Tibial nerve (tissue), 4 donors: ENCODE data around the gene RASGRF1. TPM values are rescaled to one million over a fixed set of nuclear protein-coding genes. Genes with fewer than 3 reads are reported as not detected.
A peak's percentile ranks its signal among the peaks of the same experiment; 100 is the strongest.

Source experiments
- DNase-seq, 2 donors: peaks; one replicate each; pipeline ENCODE4 v3.0.0-alpha.2; 2019; ENCODE audit warnings: low spot score in 2 of 2
- H3K27ac ChIP-seq, 4 donors: fragments of 200-600 bp; sonication (generic) in 3 of 4; one replicate each; pipeline ENCODE4 v1.5.1; 2017 to 2019; ENCODE audit warnings: mild to moderate bottlenecking in 1 of 4
- H3K27me3 ChIP-seq, 2 donors: fragments of 200-600 bp; sonication (generic) in 1 of 2; one replicate each; pipeline versions ENCODE4 v1.5.1 to v1.6.0; 2017 to 2019
- H3K36me3 ChIP-seq, 3 donors: fragments of 200-600 bp; sonication (generic); one replicate each; pipeline ENCODE4 v1.5.1; 2018 to 2019
- H3K4me1 ChIP-seq, 4 donors: fragments of 200-600 bp; sonication (generic) in 3 of 4; one replicate each; pipeline ENCODE4 v1.5.1; 2017 to 2019
- H3K4me3 ChIP-seq, 4 donors: fragments of 200-600 bp; sonication (generic) in 3 of 4; one replicate each; pipeline ENCODE4 v1.5.1; 2017 to 2019; ENCODE audit warnings: mild to moderate bottlenecking in 1 of 4, moderate library complexity in 1 of 4
- H3K9me3 ChIP-seq, 4 donors: fragments of 200-600 bp; sonication (generic) in 3 of 4; one replicate each; pipeline ENCODE4 v1.5.1; 2017 to 2019
- EP300 ChIP-seq, 2 donors: sonication (generic); formaldehyde crosslinking; IDR thresholded peaks; one replicate each; pipeline ENCODE4 v1.6.1; 2017; ENCODE audit warnings: antibody characterized with exemption in 2 of 2, mild to moderate bottlenecking in 1 of 2
- POLR2A ChIP-seq, 2 donors: fragments of 450-650 bp; IDR thresholded peaks; one replicate each; pipeline ENCODE4 v1.6.1; 2017; ENCODE audit warnings: antibody characterized with exemption in 2 of 2, mild to moderate bottlenecking in 2 of 2, moderate library complexity in 2 of 2
- WGBS, 2 donors: methylation state at CpG; one replicate each; pipeline ENCODE4 v1.1.5; 2018; 5-methylcytosine and 5-hydroxymethylcytosine counted together
- total RNA-seq, 4 donors: library from RNA; depleted of rRNA; stranded (reverse); fragments of >200 nt; gene quantifications; one replicate each; pipeline ENCODE4 v1.1.0, GENCODE V29; 2016
- TF ChIP-seq, protein P1 (sequence below), 5 experiments: fragments of 200-600 bp in 3 of 5; fragments of 450-650 bp in 2 of 5; sonication (generic) in 3 of 5; IDR thresholded peaks; one replicate each; pipeline ENCODE4 v1.5.1; 2016 to 2019; ENCODE audit warnings: antibody characterized with exemption in 5 of 5, mild to moderate bottlenecking in 3 of 5, moderate library complexity in 2 of 5

Gene RASGRF1
- total RNA-seq, 4 donors from 2014 or later: 0.30 to 0.98 (median 0.65) TPM

DNA sequence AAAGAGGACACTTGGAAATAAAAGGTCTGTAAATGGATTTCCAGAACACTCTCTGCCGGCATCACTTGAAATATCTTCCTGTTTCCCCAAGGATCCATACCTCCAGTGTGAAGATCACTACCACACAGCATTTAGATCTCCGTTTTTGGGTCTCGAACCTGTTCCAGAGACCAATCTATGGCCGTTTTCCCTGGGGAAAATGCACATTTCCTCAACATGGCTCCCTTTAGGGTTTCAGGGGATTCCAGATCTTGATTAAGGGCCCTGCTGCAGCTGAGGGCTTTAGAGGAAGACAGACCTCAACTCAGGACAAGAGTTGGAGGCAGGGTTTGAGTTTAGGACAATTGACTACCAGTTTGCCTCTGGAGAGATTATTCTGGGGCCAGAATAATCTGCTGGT is 147.8 kb downstream of the RASGRF1 start:
- Histone ChIP-seq H3K4me1 (peaks cover 0 to 31% (median 8%) of the 10 kb centered on the region in 4 donors), H3K27ac (peak overlapping the region in 3 of 4 donors; percentile 72 to 88 (median 84)), H3K4me3 (peak overlapping the region in 1 of 4 donors; percentile 67), H3K27me3 (peaks cover 0 to 4% of the 10 kb centered on the region in 2 donors), H3K36me3 (no peaks in the 10 kb centered on the region), H3K9me3 (no peaks in the 10 kb centered on the region)
- WGBS, 2 donors: 86 to 94% methylated on average over 4 of the region's 4 CpGs
- TF ChIP-seq EP300 (IDR thresholded peaks at IDR 0.05) (no peak), POLR2A (IDR thresholded peaks at IDR 0.05) (no peak)
- TF ChIP-seq, protein P1, sequence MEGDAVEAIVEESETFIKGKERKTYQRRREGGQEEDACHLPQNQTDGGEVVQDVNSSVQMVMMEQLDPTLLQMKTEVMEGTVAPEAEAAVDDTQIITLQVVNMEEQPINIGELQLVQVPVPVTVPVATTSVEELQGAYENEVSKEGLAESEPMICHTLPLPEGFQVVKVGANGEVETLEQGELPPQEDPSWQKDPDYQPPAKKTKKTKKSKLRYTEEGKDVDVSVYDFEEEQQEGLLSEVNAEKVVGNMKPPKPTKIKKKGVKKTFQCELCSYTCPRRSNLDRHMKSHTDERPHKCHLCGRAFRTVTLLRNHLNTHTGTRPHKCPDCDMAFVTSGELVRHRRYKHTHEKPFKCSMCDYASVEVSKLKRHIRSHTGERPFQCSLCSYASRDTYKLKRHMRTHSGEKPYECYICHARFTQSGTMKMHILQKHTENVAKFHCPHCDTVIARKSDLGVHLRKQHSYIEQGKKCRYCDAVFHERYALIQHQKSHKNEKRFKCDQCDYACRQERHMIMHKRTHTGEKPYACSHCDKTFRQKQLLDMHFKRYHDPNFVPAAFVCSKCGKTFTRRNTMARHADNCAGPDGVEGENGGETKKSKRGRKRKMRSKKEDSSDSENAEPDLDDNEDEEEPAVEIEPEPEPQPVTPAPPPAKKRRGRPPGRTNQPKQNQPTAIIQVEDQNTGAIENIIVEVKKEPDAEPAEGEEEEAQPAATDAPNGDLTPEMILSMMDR (IDR thresholded peaks at IDR 0.05): no peak
- no peak for DNase-seq

DNA sequence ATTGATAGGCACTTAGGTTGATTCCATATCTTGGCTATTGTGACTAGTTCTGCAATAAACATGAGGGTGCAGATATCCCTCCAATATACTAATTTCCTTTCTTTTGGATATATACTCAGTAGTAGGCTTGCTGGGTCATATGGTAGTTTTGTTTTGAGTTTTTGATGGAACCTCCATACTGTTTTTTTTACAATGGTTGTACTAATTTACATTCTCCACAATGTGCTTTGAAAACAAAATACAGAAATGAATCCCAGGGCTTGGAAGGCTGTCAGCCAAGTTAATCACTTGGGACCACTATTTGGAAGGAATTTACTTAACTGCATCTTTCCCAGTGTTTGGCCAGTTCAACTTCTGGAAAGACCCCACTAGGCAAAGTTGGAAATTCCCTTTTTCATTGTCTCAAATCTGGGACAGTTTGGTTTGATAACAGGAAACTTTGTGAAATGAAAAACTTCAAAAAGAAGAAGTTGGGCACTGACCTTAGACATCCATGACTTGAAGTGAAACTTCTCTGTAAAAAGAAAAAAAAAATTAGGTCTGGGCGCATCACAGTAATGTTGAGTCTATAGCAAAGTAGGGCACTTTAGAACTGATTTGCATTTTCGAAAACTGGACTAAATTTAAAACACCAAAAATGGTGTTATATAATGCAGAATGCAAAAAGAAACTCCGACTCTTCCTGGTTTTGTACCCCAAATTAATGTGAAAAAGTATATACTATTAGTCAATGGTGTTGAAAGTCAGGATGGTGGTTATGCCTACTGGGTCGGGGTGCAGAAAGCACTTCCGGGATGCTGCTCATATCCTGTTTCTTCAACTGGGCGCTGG is 151.7 kb downstream of the RASGRF1 start:
- WGBS, 2 donors: 69 to 72% methylated on average over 6 of the region's 6 CpGs
- TF ChIP-seq POLR2A (IDR thresholded peaks at IDR 0.05) (no peak), EP300 (IDR thresholded peaks at IDR 0.05) (no peak)
- TF ChIP-seq, protein P1 (IDR thresholded peaks at IDR 0.05): no peak
- peak overlapping the region in 3 of 4 donors; percentile 71 to 80 (median 75) for H3K27ac ChIP-seq
- peaks cover 0 to 53% (median 26%) of the 10 kb centered on the region in 4 donors for H3K4me1 ChIP-seq
- H3K9me3 ChIP-seq: no peaks in the 10 kb centered on the region
- H3K27me3 ChIP-seq: peaks cover 0 to 1% of the 10 kb centered on the region in 2 donors
- no peak for DNase-seq
- H3K36me3 ChIP-seq: peaks cover 0 to 10% (median 5%) of the 10 kb centered on the region in 3 donors
- no peak overlapping the region for H3K4me3 ChIP-seq

DNA sequence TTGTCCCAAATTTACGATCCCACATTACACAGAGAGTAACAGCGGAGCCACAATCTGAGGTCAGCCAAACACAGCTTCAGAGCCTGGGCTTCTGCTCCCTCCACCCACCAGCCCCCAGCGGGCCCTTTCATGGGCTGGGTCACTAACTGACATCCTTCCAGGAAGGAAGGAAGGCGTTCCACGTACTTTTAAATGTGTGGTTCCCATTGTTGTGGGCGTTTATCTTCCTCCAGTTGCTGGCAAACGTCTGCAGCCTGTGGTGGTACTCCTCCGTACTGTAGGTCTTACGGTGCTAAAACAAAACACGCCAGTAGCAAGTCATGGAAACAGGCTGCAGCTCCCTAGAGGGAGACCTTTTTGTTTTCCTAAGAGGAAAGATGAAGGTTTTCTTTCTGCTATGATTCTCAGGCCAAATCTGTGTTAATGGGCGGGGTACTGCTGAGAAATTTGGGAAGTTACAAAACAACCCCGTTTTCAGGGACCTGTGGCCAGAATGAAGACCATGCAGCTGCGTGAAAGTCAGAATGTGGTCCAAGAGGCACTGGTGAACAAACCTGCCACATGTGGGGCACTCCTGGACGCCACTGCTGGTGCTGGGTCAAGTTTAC is 153.3 kb downstream of the RASGRF1 start:
- 32 to 38% methylated on average over 12 to 14 of the region's 14 CpGs for WGBS, 2 donors

DNA sequence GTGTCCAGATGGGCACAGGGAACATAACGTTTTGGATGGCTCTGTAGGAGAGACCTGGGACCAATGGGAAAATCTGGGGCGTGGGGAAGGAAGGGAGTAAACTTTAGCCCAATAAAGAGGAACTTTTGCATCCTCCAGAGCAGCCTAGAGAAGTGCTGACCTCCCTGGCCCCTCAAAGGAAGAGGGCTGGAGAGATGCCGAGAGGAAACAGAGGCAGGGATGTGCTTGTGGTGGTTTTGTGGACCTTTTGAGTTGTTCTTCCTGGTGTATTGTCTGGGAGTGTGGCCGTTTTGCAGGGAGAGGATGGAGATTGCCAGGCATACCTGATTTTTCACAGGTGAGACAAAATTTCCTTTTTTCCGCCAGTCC is 155.9 kb downstream of the RASGRF1 start:
- Histone ChIP-seq H3K4me3 (no peak overlapping the region), H3K27ac (peak overlapping the region in 1 of 4 donors; percentile 80), H3K9me3 (no peaks in the 10 kb centered on the region), H3K4me1 (peaks cover 0 to 79% (median 27%) of the 10 kb centered on the region in 4 donors), H3K36me3 (peaks cover 0 to 18% (median 10%) of the 10 kb centered on the region in 3 donors), H3K27me3 (no peaks in the 10 kb centered on the region)
- TF ChIP-seq EP300 (IDR thresholded peaks at IDR 0.05) (no peak), POLR2A (IDR thresholded peaks at IDR 0.05) (no peak)
- TF ChIP-seq, protein P1 (IDR thresholded peaks at IDR 0.05): no peak
- 62 to 65% methylated on average over 5 of the region's 5 CpGs for WGBS, 2 donors
- no peak for DNase-seq

More for the DNA sequence above, 153.3 kb downstream of the RASGRF1 start:
- DNase-seq: no peak
- peaks cover 0 to 10% (median 8%) of the 10 kb centered on the region in 3 donors for H3K36me3 ChIP-seq
- no peak overlapping the region for H3K4me3 ChIP-seq
- TF ChIP-seq EP300 (IDR thresholded peaks at IDR 0.05) (peak in 1 of 2 donors; percentile 60), POLR2A (IDR thresholded peaks at IDR 0.05) (no peak)
- TF ChIP-seq, protein P1 (IDR thresholded peaks at IDR 0.05): no peak
- H3K27ac ChIP-seq: peak overlapping the region; percentile 53 to 80 (median 64)
- H3K27me3 ChIP-seq: no peaks in the 10 kb centered on the region
- no peaks in the 10 kb centered on the region for H3K9me3 ChIP-seq
- peaks cover 0 to 68% (median 27%) of the 10 kb centered on the region in 4 donors for H3K4me1 ChIP-seq
